AG04449 (cell line): Measurements from ENCODE around the gene AFAP1.

ENCODE experiments used
- CTCF ChIA-PET: fragments of 350-600 bp; formaldehyde crosslinking; extraction: SDS; loops from one replicate; lab custom pipeline; 2021; ENCODE audit warnings: antibody characterized with exemption; lab: Yijun Ruan, JAX
- POLR2A ChIA-PET: fragments of 400-600, 350-600 bp; formaldehyde crosslinking; extraction: SDS; loops from one replicate; lab custom pipeline; 2020; ENCODE audit warnings: antibody characterized with exemption, inconsistent platforms; lab: Yijun Ruan, JAX
- DNase-seq: peaks from one replicate; pipeline ENCODE4 v3.0.0-alpha.2; 2010; ENCODE audit warnings: low read depth, low spot score
- H3K4me3 ChIP-seq: 2 replicates; pipeline ENCODE4 v1.5.1; 2011; ENCODE audit warnings: low read depth, mild to moderate bottlenecking, control low read depth, low read length
- TF ChIP-seq, protein P1 (sequence below): IDR thresholded peaks from one replicate; pipeline ENCODE4 v1.5.1; 2011; ENCODE audit warnings: mild to moderate bottlenecking, moderate library complexity, low read length, control low read depth, inconsistent platforms; ENCODE audit not compliant: insufficient read depth; ENCODE audit errors: missing control alignments

Gene AFAP1

DNA sequence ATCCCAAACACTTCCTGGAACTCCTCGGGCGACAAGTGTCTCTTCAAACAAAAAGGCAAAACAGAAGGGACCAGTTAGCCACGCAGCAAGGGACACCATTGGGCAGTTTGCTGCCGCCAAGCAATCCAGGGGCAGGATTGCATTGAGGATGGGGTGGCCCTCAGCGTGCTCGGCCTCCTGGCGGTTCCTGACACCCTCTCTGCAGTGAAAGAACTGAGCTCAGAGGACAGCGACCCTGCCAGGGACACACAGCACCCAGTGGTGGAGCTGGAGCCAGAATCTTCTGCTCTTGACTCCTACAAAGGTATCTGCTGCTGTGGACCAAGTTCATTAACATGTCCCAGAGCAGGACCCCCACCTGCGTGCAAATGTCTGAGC lies 27.4 kb upstream of the AFAP1 start:
- CTCF ChIA-PET, result interaction anchor here (1.1 to 1.7 kb wide), 2 partner anchors 20 to 162 kb away, joined by 5 to 6 read pairs; no protein-coding TSS in a partner anchor

GRCh38 chr4:7966281-7967062 lies 26.8 kb upstream of the AFAP1 start:
- TF ChIP-seq, protein P1, sequence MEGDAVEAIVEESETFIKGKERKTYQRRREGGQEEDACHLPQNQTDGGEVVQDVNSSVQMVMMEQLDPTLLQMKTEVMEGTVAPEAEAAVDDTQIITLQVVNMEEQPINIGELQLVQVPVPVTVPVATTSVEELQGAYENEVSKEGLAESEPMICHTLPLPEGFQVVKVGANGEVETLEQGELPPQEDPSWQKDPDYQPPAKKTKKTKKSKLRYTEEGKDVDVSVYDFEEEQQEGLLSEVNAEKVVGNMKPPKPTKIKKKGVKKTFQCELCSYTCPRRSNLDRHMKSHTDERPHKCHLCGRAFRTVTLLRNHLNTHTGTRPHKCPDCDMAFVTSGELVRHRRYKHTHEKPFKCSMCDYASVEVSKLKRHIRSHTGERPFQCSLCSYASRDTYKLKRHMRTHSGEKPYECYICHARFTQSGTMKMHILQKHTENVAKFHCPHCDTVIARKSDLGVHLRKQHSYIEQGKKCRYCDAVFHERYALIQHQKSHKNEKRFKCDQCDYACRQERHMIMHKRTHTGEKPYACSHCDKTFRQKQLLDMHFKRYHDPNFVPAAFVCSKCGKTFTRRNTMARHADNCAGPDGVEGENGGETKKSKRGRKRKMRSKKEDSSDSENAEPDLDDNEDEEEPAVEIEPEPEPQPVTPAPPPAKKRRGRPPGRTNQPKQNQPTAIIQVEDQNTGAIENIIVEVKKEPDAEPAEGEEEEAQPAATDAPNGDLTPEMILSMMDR, result no peak
- POLR2A ChIA-PET, result no interaction called here
- CTCF ChIA-PET, result interaction anchor here (1.7 kb wide), 1 partner anchor 162 kb away, joined by 6 read pairs; no protein-coding TSS in a partner anchor
- no peak overlapping the region for H3K4me3 ChIP-seq
- no peak for DNase-seq

More for the DNA sequence above, 27.4 kb upstream of the AFAP1 start:
- POLR2A ChIA-PET, result no interaction called here
- TF ChIP-seq, protein P1, result no peak
- no peak for DNase-seq
- no peak overlapping the region for H3K4me3 ChIP-seq

- no peak overlapping the region for H3K4me3 ChIP-seq
- ChIA-PET CTCF (no interaction called here), POLR2A (no interaction called here)
- no peak for DNase-seq
- TF ChIP-seq, protein P1, result no peak
Measured at GRCh38 chr4:7964890-7965662, 25.4 kb upstream of the AFAP1 start.

DNA sequence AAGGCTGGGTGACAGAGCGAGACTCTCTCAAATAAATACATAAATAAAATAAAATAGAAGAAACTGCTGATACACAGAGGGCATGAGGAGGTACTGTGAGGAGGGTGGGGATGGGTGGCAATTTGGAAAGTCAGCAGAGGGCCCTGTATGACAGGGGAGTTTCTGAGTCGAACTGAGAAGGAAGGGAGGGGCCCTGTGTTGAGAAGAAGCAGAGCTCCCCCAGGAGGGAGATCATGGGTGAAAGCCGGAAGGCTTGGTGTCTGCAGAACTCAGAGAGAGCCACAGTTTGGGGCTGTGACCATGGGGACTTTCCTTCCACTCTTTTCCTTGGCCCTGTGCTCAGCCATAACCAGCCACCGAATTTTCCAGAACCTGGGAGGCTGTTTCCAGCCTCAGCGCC lies 24.8 kb upstream of the AFAP1 start:
- POLR2A ChIA-PET, result no interaction called here
- H3K4me3 ChIP-seq, result no peak overlapping the region
- TF ChIP-seq, protein P1, result no peak
- DNase-seq, result no peak
- CTCF ChIA-PET, result interaction anchor here (0.7 kb wide), 1 partner anchor 24 kb away, joined by 3 read pairs; no protein-coding TSS in a partner anchor

- H3K4me3 ChIP-seq, result no peak overlapping the region
- POLR2A ChIA-PET, result no interaction called here
- TF ChIP-seq, protein P1, result no peak
- CTCF ChIA-PET, result interaction anchor here (0.7 kb wide), 1 partner anchor 24 kb away, joined by 3 read pairs; no protein-coding TSS in a partner anchor
- DNase-seq, result no peak
Measured at GRCh38 chr4:7963691-7964090, 24.0 kb upstream of the AFAP1 start.
